ENCODE data around the gene ZNF544.
A peak's percentile ranks its signal among the peaks of the same experiment; 100 is the strongest.
"Not testable (repeated sequence)": the region's sequence is repeated elsewhere in the genome, so short reads cannot be mapped to it uniquely, and the experiment has no call there.

ZNF544 gene

DNA sequence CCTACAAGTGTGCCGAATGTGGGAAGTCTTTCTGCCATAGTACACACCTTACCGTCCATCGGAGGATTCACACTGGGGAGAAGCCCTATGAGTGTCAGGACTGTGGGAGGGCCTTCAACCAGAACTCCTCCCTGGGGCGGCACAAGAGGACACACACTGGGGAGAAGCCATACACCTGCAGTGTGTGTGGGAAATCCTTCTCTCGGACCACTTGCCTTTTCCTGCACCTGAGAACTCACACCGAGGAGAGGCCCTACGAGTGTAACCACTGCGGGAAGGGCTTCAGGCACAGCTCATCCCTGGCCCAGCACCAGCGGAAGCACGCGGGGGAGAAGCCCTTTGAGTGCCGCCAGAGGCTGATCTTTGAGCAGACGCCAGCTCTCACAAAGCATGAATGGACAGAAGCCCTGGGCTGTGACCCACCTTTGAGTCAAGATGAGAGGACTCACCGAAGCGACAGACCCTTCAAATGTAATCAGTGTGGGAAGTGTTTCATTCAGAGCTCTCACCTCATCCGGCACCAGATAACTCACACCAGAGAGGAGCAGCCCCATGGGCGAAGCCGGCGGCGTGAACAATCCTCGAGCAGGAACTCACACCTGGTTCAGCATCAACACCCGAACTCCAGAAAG lies 66.1 kb downstream of the ZNF544 start:
- peaks cover 39% of the 10 kb centered on the region for H3K36me3 ChIP-seq (ENCODE audit: control insufficient read depth, insufficient read depth, low read length)
- H3K4me3 ChIP-seq (ENCODE audit: low read length), result no peak overlapping the region

DNA sequence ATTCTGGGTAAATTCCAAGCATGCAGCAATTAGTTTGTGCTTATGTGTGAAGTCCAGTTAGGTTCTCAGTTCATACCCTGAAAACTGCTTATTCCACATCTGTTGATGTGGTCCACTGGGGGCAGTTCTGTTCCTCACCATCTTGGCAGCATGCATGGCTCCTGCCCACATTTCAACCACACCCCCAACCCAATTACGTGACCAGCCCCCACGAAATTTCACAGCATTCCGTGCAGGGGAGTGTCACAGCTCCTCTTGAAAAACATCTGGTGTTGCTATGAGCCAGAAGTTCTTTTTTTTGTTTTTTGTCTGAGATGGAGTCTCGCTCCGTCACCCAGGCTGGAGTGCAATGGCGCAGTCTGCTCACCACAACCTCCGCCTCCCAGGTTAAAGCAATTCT lies 67.4 kb downstream of the ZNF544 start:
- Histone ChIP-seq H3K4me3 (ENCODE audit: low read length) (no peak overlapping the region), H3K36me3 (ENCODE audit: control insufficient read depth, insufficient read depth, low read length) (peaks cover 44% of the 10 kb centered on the region), H3K27ac (ENCODE audit: low read depth, low read length) (no peak overlapping the region), H3K4me1 (ENCODE audit: control insufficient read depth, insufficient read depth, low read length) (no peaks in the 10 kb centered on the region), H3K9ac (ENCODE audit: low read length) (no peak overlapping the region), H3K27me3 (ENCODE audit: control insufficient read depth, insufficient read depth, low read length) (no peaks in the 10 kb centered on the region)

More for the DNA sequence above, 66.1 kb downstream of the ZNF544 start:
- Histone ChIP-seq H3K27me3 (ENCODE audit: control insufficient read depth, insufficient read depth, low read length) (no peaks in the 10 kb centered on the region), H3K27ac (ENCODE audit: low read depth, low read length) (no peak overlapping the region), H3K4me1 (ENCODE audit: control insufficient read depth, insufficient read depth, low read length) (no peaks in the 10 kb centered on the region), H3K9ac (ENCODE audit: low read length) (no peak overlapping the region)

DNA sequence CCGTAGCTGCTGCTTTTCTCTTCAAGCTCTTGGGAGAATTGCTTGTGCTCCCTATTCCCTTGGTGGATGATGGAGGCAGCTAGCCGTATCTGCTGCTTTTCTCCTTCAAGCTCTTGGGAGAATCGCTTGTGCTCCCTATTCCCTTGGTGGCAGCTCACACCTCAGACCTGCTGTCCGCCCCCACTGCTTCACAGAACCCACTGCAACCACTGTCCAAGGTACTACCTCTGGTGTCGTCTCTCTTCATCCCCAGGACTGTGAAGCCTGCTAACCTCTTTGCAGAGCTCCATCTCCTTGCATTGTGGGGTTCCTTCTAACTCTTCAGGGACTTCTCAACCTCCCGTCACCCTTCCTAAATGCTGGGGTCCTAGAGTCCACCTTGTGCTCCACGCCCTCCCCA lies 71.9 kb downstream of the ZNF544 start:
- H3K9ac ChIP-seq (ENCODE audit: low read length), result no peak overlapping the region
- H3K36me3 ChIP-seq (ENCODE audit: control insufficient read depth, insufficient read depth, low read length), result peaks cover 8% of the 10 kb centered on the region
- no peak overlapping the region for H3K27ac ChIP-seq (ENCODE audit: low read depth, low read length)
- H3K4me1 ChIP-seq (ENCODE audit: control insufficient read depth, insufficient read depth, low read length), result peaks cover 3% of the 10 kb centered on the region
- no peaks in the 10 kb centered on the region for H3K27me3 ChIP-seq (ENCODE audit: control insufficient read depth, insufficient read depth, low read length)
- H3K4me3 ChIP-seq (ENCODE audit: low read length), result no peak overlapping the region

DNA sequence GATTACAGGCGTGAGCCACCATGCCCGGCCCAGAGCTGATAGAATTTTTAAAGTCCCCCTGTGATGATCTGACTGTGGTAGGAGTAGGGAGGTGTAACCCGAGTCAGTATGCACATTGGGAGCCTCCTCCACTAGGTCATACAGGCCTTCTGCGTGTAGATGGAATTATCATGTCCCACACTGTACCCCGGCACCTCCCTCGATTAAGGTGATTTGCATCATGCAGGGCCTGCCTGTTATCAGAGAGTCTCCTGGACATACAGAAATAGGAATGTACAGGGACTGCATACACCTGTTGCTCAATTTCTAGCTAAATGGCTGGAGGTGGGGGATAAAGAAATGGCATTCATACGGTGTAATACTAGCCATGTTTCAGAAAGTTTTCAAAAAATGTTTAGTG lies 75.5 kb downstream of the ZNF544 start:
- H3K27ac ChIP-seq (ENCODE audit: low read depth, low read length), result no peak overlapping the region
- H3K4me3 ChIP-seq (ENCODE audit: low read length), result peak overlapping the region; percentile 100
- H3K27me3 ChIP-seq (ENCODE audit: control insufficient read depth, insufficient read depth, low read length), result no peaks in the 10 kb centered on the region
- H3K4me1 ChIP-seq (ENCODE audit: control insufficient read depth, insufficient read depth, low read length), result peaks cover 3% of the 10 kb centered on the region
- no peak overlapping the region for H3K9ac ChIP-seq (ENCODE audit: low read length)
- H3K36me3 ChIP-seq (ENCODE audit: control insufficient read depth, insufficient read depth, low read length), result peaks cover 6% of the 10 kb centered on the region

DNA sequence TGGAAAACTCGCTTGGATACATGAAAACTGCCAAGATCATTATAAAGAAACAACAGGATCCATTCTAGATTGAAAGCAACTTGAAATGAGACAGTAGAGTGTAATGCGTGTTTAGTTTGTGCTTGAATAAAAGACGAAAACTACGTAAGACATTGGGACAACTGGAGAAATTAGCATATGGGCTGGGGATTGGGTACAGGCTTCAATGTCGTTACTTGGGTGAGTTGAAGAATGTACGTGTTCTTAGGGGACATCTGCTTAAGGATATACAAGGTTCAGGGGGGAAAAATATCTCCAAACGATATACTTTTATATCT lies 76.0 kb downstream of the ZNF544 start:
- Histone ChIP-seq H3K27ac (ENCODE audit: low read depth, low read length) (peak overlapping the region; percentile 91), H3K27me3 (ENCODE audit: control insufficient read depth, insufficient read depth, low read length) (no peaks in the 10 kb centered on the region), H3K36me3 (ENCODE audit: control insufficient read depth, insufficient read depth, low read length) (peaks cover 6% of the 10 kb centered on the region), H3K4me1 (ENCODE audit: control insufficient read depth, insufficient read depth, low read length) (peaks cover 3% of the 10 kb centered on the region), H3K9ac (ENCODE audit: low read length) (peak overlapping the region; percentile 37), H3K4me3 (ENCODE audit: low read length) (peak overlapping the region; percentile 100)

DNA sequence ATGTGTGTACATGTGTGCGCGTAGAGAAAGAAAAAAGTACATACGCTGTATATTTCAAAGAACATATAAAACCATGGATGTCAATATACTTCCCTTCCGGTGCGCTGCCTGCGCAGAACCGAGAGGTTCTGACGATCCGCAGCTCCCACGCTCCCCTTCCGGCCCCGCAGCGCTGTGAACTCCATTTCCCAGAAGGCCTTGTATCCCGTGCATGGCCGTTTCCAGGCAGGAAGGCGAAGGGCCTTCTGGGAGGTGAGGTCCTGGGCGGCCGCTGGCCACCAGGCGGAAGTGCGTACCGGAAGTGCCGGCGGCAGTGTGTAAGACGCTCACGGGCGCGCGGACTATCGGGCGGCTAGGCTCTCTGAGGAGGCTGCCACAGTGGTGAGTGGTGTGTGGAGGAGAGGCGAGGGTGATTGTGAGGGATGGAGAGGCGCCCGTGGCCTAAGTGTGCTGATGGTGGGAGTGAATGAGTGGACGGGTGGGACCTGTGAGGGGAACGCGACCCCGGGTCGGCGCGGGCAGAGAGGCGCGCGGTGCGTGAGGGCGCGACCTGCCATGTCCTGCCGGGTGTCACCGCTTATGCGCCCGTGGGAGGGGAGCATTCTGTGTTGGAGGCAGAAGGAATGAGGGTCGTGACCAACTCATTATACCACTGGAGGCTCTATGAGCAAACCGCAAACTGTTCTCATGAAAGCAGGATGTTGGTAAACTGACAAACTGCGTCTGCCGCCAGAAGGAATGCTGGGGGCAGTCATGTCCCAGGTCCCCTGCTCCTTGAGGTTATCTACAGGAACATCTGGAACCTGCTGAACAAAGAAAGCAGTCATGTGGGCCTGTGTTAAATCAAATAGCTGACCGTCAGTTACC lies 76.6 kb downstream of the ZNF544 start, which contains the start of gene ERVK3-1:
Gene ERVK3-1 (plus strand): TSS at position 313 of the 867 bp plus-strand sequence. CDS start 6,792 bp downstream, outside the sequence.
- Histone ChIP-seq H3K4me3 (ENCODE audit: low read length) (peak within 1 kb of the TSS; percentile 100), H3K4me1 (ENCODE audit: control insufficient read depth, insufficient read depth, low read length) (peaks cover 3% of the 10 kb centered on the region), H3K27me3 (ENCODE audit: control insufficient read depth, insufficient read depth, low read length) (no peaks in the 10 kb centered on the region), H3K36me3 (ENCODE audit: control insufficient read depth, insufficient read depth, low read length) (peaks cover 6% of the 10 kb centered on the region), H3K27ac (ENCODE audit: low read depth, low read length) (peak within 1 kb of the TSS; percentile 91), H3K9ac (ENCODE audit: low read length) (peak within 1 kb of the TSS; percentile 96)

DNA sequence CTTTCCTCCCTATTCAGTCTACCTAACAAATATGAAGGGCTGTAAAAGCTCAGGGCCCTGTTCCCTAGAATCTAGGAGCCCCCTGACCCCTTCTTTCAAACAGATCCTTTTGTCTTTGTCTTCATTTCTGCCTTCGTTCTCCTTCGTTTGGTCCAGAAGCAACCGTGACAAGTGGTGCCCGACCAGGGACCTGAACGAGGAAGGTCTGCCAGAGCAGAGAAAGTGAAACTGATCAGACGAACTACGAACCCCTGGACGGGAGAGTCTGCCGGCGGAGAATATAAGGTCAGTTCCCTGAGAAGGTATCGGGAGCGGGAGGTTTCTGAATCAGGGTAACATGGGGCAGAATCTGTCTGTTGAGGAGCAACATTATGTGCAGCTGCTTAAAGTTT lies 77.2 kb downstream of the ZNF544 start:
- Histone ChIP-seq H3K27ac (ENCODE audit: low read depth, low read length) (no peak overlapping the region), H3K27me3 (ENCODE audit: control insufficient read depth, insufficient read depth, low read length) (no peaks in the 10 kb centered on the region), H3K36me3 (ENCODE audit: control insufficient read depth, insufficient read depth, low read length) (peaks cover under 1% of the 10 kb centered on the region), H3K4me1 (ENCODE audit: control insufficient read depth, insufficient read depth, low read length) (peaks cover 3% of the 10 kb centered on the region), H3K9ac (ENCODE audit: low read length) (peak overlapping the region; percentile 96), H3K4me3 (ENCODE audit: low read length) (peak overlapping the region; percentile 100)

DNA sequence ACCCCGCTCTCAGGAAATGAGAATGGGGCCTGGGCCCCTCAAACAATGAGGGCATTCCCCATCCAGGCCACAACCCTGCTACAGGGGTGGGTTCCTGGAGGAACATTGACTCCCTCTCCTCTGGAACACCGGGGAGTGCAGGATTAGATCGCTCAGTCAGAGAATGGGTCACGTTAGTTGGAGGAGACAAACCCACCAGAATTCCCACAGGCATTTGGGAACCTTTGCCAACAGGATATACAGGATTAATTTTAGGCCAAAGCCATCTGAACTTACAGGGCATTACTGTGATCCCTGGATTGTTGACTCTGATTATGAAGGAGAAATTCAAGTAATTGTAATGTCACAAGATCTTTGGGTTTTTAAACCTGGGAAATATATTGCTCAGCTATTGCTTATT lies 79.0 kb downstream of the ZNF544 start:
- H3K4me1 ChIP-seq (ENCODE audit: control insufficient read depth, insufficient read depth, low read length), result peaks cover 3% of the 10 kb centered on the region
- no peaks in the 10 kb centered on the region for H3K27me3 ChIP-seq (ENCODE audit: control insufficient read depth, insufficient read depth, low read length)
- H3K36me3 ChIP-seq (ENCODE audit: control insufficient read depth, insufficient read depth, low read length), result peaks cover 11% of the 10 kb centered on the region
- no peak overlapping the region for H3K9ac ChIP-seq (ENCODE audit: low read length)
- no peak overlapping the region for H3K4me3 ChIP-seq (ENCODE audit: low read length)
- no peak overlapping the region for H3K27ac ChIP-seq (ENCODE audit: low read depth, low read length)

DNA sequence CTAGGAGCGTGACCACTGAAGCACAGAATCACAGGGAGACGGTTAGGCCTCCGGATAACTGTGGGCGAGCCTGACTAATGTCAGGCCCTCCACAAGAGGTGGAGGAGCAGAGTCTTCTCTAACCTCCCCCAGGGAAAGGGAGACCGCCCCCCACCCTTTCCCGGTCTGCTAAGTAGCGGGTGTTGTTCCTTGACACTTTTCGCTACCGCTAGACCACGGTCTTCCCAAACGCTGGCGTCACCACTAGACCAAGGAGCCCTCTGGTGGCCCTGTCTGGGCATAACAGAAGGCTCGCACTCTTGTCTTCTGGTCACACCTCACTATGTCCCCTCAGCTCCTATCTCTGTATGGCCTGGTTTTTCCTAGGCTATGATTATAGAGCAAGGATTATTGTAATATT lies 82.0 kb downstream of the ZNF544 start:
- not testable (repeated sequence) for H3K4me3 ChIP-seq (ENCODE audit: low read length); H3K9ac ChIP-seq (ENCODE audit: low read length); H3K27me3 ChIP-seq (ENCODE audit: control insufficient read depth, insufficient read depth, low read length); H3K27ac ChIP-seq (ENCODE audit: low read depth, low read length); H3K4me1 ChIP-seq (ENCODE audit: control insufficient read depth, insufficient read depth, low read length)
- H3K36me3 ChIP-seq (ENCODE audit: control insufficient read depth, insufficient read depth, low read length), result peaks cover 18% of the 10 kb centered on the region

DNA sequence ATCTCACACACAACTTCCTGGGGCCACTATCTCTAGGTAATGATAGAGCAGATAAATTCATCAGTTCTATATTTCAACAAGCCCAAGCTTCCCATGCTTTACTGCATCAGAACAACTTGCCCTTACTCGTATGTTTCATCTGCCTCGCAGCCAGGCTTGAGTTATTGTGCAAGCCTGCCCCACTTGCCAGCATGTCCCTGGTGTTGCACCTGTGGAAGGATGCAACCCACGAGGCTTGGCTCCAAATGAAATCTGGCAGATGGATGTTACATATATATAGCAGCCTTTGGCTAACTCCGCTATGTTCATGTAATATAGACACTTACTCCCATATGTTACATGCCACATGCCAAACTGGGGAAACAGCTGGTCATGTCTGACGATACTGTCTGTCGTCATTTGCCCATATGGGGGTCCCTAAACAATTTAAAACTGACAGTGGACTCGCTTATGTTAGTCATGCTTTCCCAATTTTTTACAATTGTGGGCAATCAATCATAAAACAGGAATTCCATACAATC lies 82.7 kb downstream of the ZNF544 start:
- Histone ChIP-seq H3K4me3 (ENCODE audit: low read length) (no peak overlapping the region), H3K4me1 (ENCODE audit: control insufficient read depth, insufficient read depth, low read length) (no peaks in the 10 kb centered on the region), H3K9ac (ENCODE audit: low read length) (no peak overlapping the region), H3K27ac (ENCODE audit: low read depth, low read length) (no peak overlapping the region), H3K27me3 (ENCODE audit: control insufficient read depth, insufficient read depth, low read length) (no peaks in the 10 kb centered on the region), H3K36me3 (ENCODE audit: control insufficient read depth, insufficient read depth, low read length) (peaks cover 23% of the 10 kb centered on the region)

Data from rectal smooth muscle tissue (tissue), 1 donor.